Omental fat pad (tissue), 4 donors: Measurements from ENCODE around the gene FAT1. TPM values are rescaled to one million over a fixed set of nuclear protein-coding genes. Genes with fewer than 3 reads are reported as not detected.

Source experiments
- ATAC-seq: fragments of 150-250 bp; one replicate; pipeline ENCODE4 v1.9.1; 2016; ENCODE audit warnings: mild to moderate bottlenecking, moderate library complexity; ENCODE audit not compliant: low FRiP score
- DNase-seq: peaks from one replicate; pipeline ENCODE4 v3.0.0-alpha.2; 2019; ENCODE audit warnings: low spot score
- CTCF ChIP-seq, 3 donors: fragments of 450-650 bp; IDR thresholded peaks; one replicate each; pipeline ENCODE4 v1.5.1; 2016 to 2017; ENCODE audit warnings: antibody characterized with exemption in 3 of 3, mild to moderate bottlenecking in 3 of 3, moderate library complexity in 2 of 3
- total RNA-seq, 4 donors: library from RNA; depleted of rRNA; stranded (reverse); fragments of >200 nt; gene quantifications; one replicate each; pipeline ENCODE4 v1.1.0, GENCODE V29; 2016

FAT1 gene
- total RNA-seq, 4 donors from 2014 or later = 35.3 to 90.8 (median 69.9) TPM

DNA sequence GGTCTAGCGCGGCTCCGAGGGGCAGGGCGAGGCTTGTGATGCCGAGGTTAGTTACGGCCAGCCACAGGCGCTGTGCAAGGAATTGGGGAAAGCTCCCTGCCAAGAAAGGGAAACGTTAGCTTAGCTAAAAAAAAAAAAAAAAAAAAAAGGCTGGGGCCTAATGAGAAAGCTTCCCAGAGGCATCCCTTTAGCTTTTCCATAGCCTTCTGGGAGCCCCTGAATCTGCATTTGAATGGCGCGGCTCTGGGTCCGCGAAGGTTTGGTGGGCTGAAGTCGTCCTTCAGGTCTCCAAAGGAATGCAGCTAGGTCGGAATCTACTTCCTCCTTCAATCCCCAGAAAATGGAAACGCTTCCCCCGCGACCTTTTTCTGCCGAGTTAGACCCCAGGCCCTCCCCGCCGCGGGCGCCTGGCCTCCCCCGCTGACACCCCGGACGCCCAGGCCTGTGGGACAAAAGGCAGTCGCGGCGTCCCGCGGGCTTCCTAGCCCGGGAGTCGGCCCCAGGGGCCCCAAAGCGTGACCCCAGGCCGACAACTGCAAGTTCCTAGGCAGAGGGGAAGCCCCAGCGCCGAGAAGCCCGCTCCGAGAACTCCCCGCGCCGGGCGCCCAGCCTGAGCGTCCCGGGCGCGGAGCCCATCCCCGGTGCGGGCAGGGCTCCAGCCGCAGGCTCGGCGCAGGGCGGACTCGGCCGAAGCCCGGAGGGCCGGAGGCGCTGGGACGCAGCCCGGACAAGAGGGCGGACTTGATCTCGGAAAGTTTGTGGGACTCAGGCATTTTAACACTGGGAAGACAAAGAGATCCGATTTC lies 605 bp upstream of the FAT1 start:
- TF ChIP-seq CTCF (IDR thresholded peaks at IDR 0.05) = no peak
- DNase-seq (no peak), ATAC-seq (peak; percentile 41)

GRCh38 chr4:186722796-186723291 lies 812 bp downstream of the FAT1 start:
- DNase-seq (no peak), ATAC-seq (peak; percentile 19)
- TF ChIP-seq CTCF (IDR thresholded peaks at IDR 0.05) = no peak

DNA sequence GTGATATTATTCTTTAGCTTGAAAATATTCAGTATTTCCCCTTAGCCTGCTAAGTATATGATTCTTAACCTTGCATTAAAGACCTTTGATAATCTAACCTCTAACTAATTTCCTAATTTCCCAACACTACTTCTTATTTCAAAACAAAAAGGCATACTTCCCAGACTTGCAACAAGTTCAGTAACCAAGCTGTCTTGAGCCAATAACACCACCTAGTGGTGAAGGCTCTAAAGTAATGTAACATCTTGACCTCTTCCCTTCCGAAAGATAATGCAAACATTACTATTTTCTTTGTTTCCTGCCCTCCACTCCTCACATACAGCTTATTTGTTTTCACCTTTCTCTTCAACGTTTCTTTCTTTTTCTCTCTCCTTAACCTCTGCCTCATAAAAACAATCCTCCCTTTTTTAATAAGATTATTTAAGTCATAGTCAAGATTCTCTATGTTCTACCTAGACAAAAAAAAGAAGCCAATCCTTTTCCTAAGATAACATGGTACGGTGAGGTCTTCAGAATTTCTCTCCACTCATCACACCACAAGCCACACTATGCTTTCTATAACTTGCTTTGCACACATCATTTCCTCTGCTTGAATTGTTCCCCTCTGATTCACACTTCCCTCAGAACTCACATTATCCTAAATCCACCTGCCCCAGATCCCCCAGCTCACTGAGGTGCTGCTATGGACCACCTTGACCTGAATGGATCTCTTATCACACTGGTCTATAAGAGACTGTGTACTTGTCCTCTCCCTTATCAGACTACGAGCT lies 3.5 kb downstream of the FAT1 start:
- no peak for TF ChIP-seq CTCF (IDR thresholded peaks at IDR 0.05)
- DNase-seq = no peak
- no peak for ATAC-seq

DNA sequence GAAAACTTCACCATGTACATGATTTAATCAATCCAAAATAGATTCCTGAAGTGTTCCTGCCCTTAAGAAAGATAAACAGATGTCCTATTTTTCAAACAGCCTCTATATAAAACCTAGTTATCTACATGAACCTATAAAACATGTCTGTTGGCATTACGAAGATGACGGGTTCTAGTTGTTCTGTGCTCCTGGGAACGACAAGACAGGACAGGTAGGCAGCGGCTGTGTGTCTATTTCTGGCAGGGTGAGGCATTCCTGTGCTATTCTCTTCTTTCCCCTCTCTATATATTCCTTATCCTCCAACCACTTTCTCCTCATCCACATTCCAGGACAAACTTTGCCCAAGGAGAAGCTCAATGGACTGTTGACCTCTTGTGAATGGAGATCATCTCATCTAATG lies 6.1 kb downstream of the FAT1 start:
- DNase-seq (no peak), ATAC-seq (no peak)
- TF ChIP-seq CTCF (IDR thresholded peaks at IDR 0.05) = no peak

- DNase-seq = no peak
- no peak for TF ChIP-seq CTCF (IDR thresholded peaks at IDR 0.05)
- ATAC-seq = no peak
Measured at GRCh38 chr4:186715077-186715476, 8.6 kb downstream of the FAT1 start.

- TF ChIP-seq CTCF (IDR thresholded peaks at IDR 0.05) = no peak
- ATAC-seq (no peak), DNase-seq (no peak)
Measured at GRCh38 chr4:186714006-186714675, 9.5 kb downstream of the FAT1 start.
